Measurements from ENCODE around the gene ARPC2.

The ARPC2 gene

GRCh38 chr2:218256612-218257350, 39.8 kb downstream of the ARPC2 start:
- TF ChIP-seq CTCF (conservative IDR thresholded peaks at IDR 0.05; ENCODE audit: control insufficient read depth, insufficient read depth, low read depth, low read length), result no peak
- H3K4me3 ChIP-seq (ENCODE audit: control insufficient read depth, low read depth, low read length), result no peak overlapping the region
- no peak for DNase-seq (ENCODE audit: low read depth)

- no peak overlapping the region for H3K4me3 ChIP-seq (ENCODE audit: control insufficient read depth, low read depth, low read length)
- TF ChIP-seq CTCF (conservative IDR thresholded peaks at IDR 0.05; ENCODE audit: control insufficient read depth, insufficient read depth, low read depth, low read length), result peak; percentile 68
- DNase-seq (ENCODE audit: low read depth), result peak; percentile 34
Measured at GRCh38 chr2:218257390-218257981, 40.5 kb downstream of the ARPC2 start.

GRCh38 chr2:218259099-218259961, 42.3 kb downstream of the ARPC2 start:
- no peak overlapping the region for H3K4me3 ChIP-seq (ENCODE audit: control insufficient read depth, low read depth, low read length)
- no peak for TF ChIP-seq CTCF (conservative IDR thresholded peaks at IDR 0.05; ENCODE audit: control insufficient read depth, insufficient read depth, low read depth, low read length)
- DNase-seq (ENCODE audit: low read depth), result peak; percentile 88

- no peak overlapping the region for H3K4me3 ChIP-seq (ENCODE audit: control insufficient read depth, low read depth, low read length)
- TF ChIP-seq CTCF (conservative IDR thresholded peaks at IDR 0.05; ENCODE audit: control insufficient read depth, insufficient read depth, low read depth, low read length), result no peak
- DNase-seq (ENCODE audit: low read depth), result no peak
Measured at GRCh38 chr2:218260166-218260565, 43.2 kb downstream of the ARPC2 start.

GRCh38 chr2:218260742-218261422, 43.9 kb downstream of the ARPC2 start, which contains the start of gene GPBAR1:
Gene GPBAR1, plus strand, starts transcription at chr2:218261015. Its CDS starts 1,710 bp downstream, at chr2:218262725.
- no peak within 1 kb of the TSS for H3K4me3 ChIP-seq (ENCODE audit: control insufficient read depth, low read depth, low read length)
- no peak for DNase-seq (ENCODE audit: low read depth)
- no peak for TF ChIP-seq CTCF (conservative IDR thresholded peaks at IDR 0.05; ENCODE audit: control insufficient read depth, insufficient read depth, low read depth, low read length)

All from fibroblast of mammary gland (primary cell).